GM12801 (cell line): Measurements from ENCODE around the gene HOOK2.

Experiments
- TF ChIP-seq, protein P1 (sequence below): IDR thresholded peaks from one replicate; pipeline ENCODE4 v1.5.1; 2011; ENCODE audit warnings: control low read depth; ENCODE audit not compliant: insufficient read length; ENCODE audit errors: extremely low read depth

Gene HOOK2

DNA sequence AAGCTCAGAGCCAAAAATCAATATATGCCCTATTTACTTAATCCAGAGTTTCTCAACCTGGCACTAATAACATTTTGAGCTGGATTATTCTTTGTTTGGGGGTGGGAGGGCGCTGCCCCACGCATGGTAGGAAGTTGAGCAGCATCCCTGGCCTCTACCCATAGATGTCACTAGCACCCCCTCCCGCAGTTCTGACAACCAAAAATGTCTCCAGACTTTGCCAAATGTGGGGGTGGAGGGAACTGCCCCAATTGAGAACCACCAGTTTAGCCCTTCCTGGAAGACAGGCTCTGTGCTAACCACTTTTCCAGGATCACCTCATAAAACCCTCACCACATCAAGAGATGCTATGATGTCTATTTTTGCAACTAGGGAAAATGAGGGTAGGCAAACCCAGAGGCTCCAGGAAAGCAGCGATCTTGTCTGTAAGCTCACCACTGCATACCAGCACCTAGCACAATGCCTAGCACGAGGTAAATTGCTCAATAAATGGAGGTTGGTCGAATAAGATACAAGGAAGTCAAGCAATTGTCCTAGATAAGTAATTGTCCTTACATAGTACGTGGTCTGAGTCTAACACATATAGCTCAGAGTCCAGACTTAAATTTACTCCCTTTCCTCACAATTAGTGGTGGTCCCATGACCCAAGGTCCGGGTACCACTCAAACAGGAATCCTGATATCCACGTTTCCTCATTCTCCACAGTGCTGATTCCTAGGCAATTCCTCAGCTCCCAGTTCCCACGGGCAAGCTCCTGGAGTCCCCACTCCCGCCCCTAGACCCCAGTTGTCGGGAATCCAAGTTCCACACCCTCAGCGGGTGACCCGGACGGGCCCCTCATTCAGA is 41.8 kb downstream of the HOOK2 start:
- TF ChIP-seq, protein P1, sequence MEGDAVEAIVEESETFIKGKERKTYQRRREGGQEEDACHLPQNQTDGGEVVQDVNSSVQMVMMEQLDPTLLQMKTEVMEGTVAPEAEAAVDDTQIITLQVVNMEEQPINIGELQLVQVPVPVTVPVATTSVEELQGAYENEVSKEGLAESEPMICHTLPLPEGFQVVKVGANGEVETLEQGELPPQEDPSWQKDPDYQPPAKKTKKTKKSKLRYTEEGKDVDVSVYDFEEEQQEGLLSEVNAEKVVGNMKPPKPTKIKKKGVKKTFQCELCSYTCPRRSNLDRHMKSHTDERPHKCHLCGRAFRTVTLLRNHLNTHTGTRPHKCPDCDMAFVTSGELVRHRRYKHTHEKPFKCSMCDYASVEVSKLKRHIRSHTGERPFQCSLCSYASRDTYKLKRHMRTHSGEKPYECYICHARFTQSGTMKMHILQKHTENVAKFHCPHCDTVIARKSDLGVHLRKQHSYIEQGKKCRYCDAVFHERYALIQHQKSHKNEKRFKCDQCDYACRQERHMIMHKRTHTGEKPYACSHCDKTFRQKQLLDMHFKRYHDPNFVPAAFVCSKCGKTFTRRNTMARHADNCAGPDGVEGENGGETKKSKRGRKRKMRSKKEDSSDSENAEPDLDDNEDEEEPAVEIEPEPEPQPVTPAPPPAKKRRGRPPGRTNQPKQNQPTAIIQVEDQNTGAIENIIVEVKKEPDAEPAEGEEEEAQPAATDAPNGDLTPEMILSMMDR: no peak

DNA sequence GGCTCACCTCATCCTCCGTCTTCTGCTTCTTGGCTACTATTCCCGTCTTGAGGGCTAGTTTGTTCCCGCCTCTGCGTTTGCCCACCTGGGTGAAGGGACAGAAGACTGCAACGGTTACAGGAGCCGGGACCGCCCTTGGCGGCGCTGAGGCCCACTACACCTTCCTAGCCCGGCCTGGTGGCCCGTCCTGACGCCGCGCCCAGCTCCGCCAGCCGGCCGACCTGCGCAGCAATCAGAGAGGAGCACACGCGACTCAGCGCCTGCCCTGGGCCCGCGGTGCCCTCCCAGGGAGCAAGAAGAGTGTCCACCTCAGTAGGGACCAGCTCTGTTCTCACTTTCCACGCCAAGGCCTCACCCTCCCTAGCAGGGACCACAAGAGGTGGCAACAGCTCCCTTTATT is 44.0 kb downstream of the HOOK2 start:
- TF ChIP-seq, protein P1: no peak

DNA sequence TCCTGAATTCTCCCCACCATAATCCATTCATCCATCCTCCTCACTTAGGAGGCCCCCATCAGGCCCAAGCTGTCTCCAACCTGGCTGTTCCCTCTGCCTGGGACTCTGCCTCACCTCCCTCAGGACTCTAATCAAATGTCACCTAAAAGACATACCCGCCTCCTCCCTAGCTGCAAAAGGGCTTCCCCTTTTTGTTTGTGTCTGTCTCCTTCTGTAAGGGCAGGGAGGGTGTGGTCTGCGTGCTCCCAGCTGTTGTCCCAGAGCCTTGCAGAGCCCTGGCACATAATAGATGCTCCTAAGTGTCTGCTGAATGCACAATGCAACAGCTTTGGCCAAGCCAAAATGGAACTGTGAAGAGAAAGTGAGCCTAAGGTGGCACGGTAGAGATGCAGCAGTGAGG is 45.3 kb downstream of the HOOK2 start:
- TF ChIP-seq, protein P1: no peak

DNA sequence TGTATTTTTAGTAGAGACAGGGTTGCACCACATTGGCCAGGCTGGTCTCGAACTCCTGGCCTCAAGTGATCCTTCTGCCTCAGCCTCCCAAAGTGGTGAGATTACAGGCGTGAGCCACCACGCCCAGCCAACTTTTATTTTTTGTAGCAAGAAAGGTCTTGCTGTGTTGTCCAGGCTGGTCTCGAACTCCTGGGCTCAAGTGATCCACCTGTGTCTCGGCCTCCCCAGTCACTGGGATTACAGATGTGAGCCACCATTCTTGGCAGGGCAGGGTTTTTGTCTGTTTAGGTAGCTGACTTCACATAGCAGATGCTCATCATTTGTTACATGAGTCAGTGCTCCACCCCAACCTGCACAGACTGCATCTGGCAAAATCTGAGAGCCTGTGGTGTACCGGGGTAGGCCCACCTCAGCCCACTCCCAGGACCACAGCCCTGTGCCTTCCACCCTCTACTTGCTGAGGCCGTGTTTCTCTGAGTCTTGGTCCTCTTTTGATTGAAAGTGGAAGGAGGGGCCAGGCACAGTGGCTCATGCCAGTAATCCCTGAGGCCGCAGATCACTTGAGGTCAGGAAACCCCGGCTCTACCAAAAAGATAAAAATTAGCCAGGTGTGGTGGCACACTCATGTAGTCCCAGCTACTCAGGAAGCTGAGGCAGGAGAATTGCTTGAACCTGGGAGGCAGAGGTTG is 47.5 kb downstream of the HOOK2 start:
- TF ChIP-seq, protein P1: no peak

DNA sequence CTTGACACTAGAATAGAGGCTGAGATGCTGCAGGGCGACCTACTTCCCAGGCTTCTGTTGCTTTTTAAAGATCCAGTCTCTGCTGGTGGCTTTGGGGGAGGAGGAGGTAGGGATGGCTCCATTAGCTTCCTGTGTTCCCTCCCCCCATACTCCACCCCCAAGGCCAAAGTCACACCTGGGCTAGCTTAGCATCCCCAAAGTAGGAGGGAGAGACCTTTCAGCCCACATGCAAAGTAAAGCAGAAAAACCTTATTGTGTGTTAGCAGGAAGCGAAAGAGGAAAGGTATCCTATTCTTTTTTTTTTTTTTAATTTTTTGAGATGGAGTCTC is 48.4 kb downstream of the HOOK2 start:
- TF ChIP-seq, protein P1: no peak

DNA sequence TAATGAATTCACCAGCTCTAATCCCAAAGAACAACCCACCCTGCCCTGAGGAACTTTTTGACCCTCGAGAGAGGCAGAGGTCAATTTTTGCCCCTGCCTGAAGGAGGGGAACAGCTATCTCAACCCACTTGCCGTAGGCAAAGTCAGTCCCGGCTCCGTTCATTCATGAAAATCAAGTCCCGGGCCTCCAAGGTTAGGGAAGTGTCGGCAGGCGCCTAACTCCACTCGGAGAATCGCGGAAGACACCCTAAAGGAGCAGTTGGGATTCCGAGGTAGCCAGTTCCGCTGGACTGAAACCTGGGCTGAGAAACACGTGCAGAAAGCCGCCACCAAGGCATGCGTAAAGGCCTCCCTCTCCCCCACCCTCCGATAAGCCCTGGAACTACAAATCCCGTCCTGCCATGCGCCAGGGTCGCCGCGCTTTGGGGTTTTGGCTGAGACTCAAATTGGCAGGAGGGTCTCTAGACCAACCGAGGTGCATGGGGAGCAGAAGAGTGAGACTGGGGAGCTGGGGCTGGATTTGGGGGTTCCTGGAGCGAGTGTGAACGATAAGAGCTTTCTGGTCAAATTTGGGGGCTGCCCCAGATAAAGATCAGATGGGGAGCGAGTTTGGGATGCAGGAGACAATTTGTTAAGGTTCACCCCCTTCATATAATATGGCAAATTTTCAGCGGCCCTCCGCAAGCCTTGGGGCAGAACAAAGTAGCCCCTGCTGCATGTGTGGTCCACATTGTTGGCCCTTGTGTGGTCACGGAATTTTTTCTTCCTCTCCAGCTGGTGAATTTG is 51.5 kb downstream of the HOOK2 start, which contains the start of gene TNPO2:
Gene TNPO2, minus strand, starts transcription at position 292 of the 786 bp plus-strand sequence. CDS start 2,955 bp downstream, outside the sequence.
- TF ChIP-seq, protein P1: no peak

DNA sequence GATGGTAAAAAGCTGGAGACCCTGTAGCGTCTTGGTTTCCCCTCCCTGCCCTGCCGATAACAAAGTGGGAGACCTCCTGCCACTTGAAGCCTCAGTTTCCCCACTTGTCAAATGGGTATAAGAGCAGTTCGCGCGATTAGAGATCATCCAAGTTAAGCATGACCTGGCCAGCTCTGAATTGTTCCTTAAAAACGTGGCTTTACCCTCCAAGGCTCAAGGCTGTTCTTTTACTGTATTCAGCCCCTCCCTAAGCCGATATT is 52.0 kb downstream of the HOOK2 start:
- TF ChIP-seq, protein P1: no peak
